Activated CD4-positive, alpha-beta T cell treated with anti-CD3 and anti-CD28 coated beads for 48 hours (primary cell): ENCODE results near the gene SEPHS1.
"Not testable (repeated sequence)": the region's sequence is repeated elsewhere in the genome, so short reads cannot be mapped to it uniquely, and the experiment has no call there.

Source experiments
- DNase-seq: peaks from one replicate; pipeline ENCODE4 v3.0.0-alpha.2; 2020

SEPHS1 gene

GRCh38 chr10:13327534-13327933 is 20.6 kb downstream of the SEPHS1 start:
- no peak for DNase-seq

- no peak for DNase-seq
These were observed 25.4 kb downstream of the SEPHS1 start for GRCh38 chr10:13322615-13323148.

GRCh38 chr10:13321576-13321975 is 26.5 kb downstream of the SEPHS1 start:
- no peak for DNase-seq

GRCh38 chr10:13319166-13319565 is 28.9 kb downstream of the SEPHS1 start:
- DNase-seq: no peak

- no peak for DNase-seq
These were observed 30.6 kb downstream of the SEPHS1 start for GRCh38 chr10:13317474-13317873.

GRCh38 chr10:13316635-13317311 is 31.3 kb downstream of the SEPHS1 start:
- DNase-seq: no peak

- no peak for DNase-seq
These were observed 32.7 kb downstream of the SEPHS1 start for GRCh38 chr10:13315361-13315760.

GRCh38 chr10:13311177-13311575 is 36.9 kb downstream of the SEPHS1 start:
- DNase-seq: no peak

- DNase-seq: no peak
These were observed 37.4 kb downstream of the SEPHS1 start for GRCh38 chr10:13310518-13311176.

- no peak for DNase-seq
These were observed 38.3 kb downstream of the SEPHS1 start for GRCh38 chr10:13309792-13310191.

GRCh38 chr10:13308096-13308495 is 40.0 kb downstream of the SEPHS1 start:
- DNase-seq: no peak

- DNase-seq: no peak
These were observed 42.0 kb downstream of the SEPHS1 start for GRCh38 chr10:13306103-13306502.

GRCh38 chr10:13302821-13303555 is 45.1 kb downstream of the SEPHS1 start:
- no peak for DNase-seq

- peak; percentile 81 for DNase-seq
These were observed 48.4 kb downstream of the SEPHS1 start, which contains the start of gene PHYH for GRCh38 chr10:13299437-13300287. Gene PHYH, minus strand, starts transcription at chr10:13300064. Its CDS starts 22 bp downstream, at chr10:13300042.

GRCh38 chr10:13298748-13299436 is 49.2 kb downstream of the SEPHS1 start:
- no peak for DNase-seq

- DNase-seq: no peak
These were observed 51.6 kb downstream of the SEPHS1 start for GRCh38 chr10:13296476-13296875.

- DNase-seq: no peak
These were observed 53.3 kb downstream of the SEPHS1 start for GRCh38 chr10:13294784-13295183.

- DNase-seq: no peak
These were observed 56.0 kb downstream of the SEPHS1 start for GRCh38 chr10:13291821-13292773.

GRCh38 chr10:13291061-13291460 is 57.0 kb downstream of the SEPHS1 start:
- DNase-seq: no peak

- no peak for DNase-seq
These were observed 64.0 kb downstream of the SEPHS1 start for GRCh38 chr10:13284050-13284449.

- not testable (repeated sequence) for DNase-seq
These were observed 65.7 kb downstream of the SEPHS1 start for GRCh38 chr10:13282348-13282747.
